Astrocyte of the cerebellum (primary cell): Measurements from ENCODE around the gene IGF1.

Source experiments
- DNase-seq: peaks from one replicate; pipeline ENCODE4 v3.0.0-alpha.2; 2011; ENCODE audit warnings: low read depth
- H3K4me3 ChIP-seq: 2 replicates; pipeline ENCODE4 v1.5.1; 2011; ENCODE audit warnings: mild to moderate bottlenecking, low read depth, low read length, moderate library complexity
- CTCF ChIP-seq: IDR thresholded peaks from 2 replicates; pipeline ENCODE4 v1.5.1; 2012; ENCODE audit warnings: low read length, low read depth, moderate library complexity, mild to moderate bottlenecking; ENCODE audit errors: missing control alignments
- in situ Hi-C: cut with HindIII; loops from 2 replicates; pipeline ENCODE4 v1.10.0; 2017; ENCODE audit warnings: low sequenced_read_pairs

The IGF1 gene

GRCh38 chr12:102417055-102417454 lies 63.3 kb downstream of the IGF1 start:
- DNase-seq = no peak
- H3K4me3 ChIP-seq = no peak overlapping the region
- in situ Hi-C loops = no loop called here
- TF ChIP-seq CTCF = no peak

GRCh38 chr12:102415515-102415914 lies 64.8 kb downstream of the IGF1 start:
- H3K4me3 ChIP-seq = no peak overlapping the region
- no peak for TF ChIP-seq CTCF
- DNase-seq = no peak
- in situ Hi-C loops = no loop called here

- in situ Hi-C loops = no loop called here
- no peak for DNase-seq
These were observed 67.0 kb downstream of the IGF1 start for GRCh38 chr12:102413396-102413795.

GRCh38 chr12:102410511-102410910 lies 69.9 kb downstream of the IGF1 start:
- DNase-seq = no peak
- H3K4me3 ChIP-seq = no peak overlapping the region
- in situ Hi-C loops = no loop called here
- no peak for TF ChIP-seq CTCF

More at GRCh38 chr12:102413396-102413795, 67.0 kb downstream of the IGF1 start:
- no peak overlapping the region for H3K4me3 ChIP-seq
- TF ChIP-seq CTCF = no peak

GRCh38 chr12:102408487-102409297 lies 71.7 kb downstream of the IGF1 start:
- no peak for DNase-seq
- in situ Hi-C loops = no loop called here
- no peak for TF ChIP-seq CTCF
- no peak overlapping the region for H3K4me3 ChIP-seq

- TF ChIP-seq CTCF = no peak
- H3K4me3 ChIP-seq = no peak overlapping the region
- no peak for DNase-seq
- in situ Hi-C loops = no loop called here
These were observed 72.4 kb downstream of the IGF1 start for GRCh38 chr12:102407776-102408486.
